Ishikawa (cell line): ENCODE measurements around the gene SMARCD1.

ENCODE experiments used
- CEBPB ChIP-seq: IDR thresholded peaks from 2 replicates; pipeline ENCODE4 v1.6.1; 2012
- CREB1 ChIP-seq: IDR thresholded peaks from 2 replicates; pipeline ENCODE4 v1.6.1; 2012; ENCODE audit warnings: low read depth
- EGR1 ChIP-seq: IDR thresholded peaks from 2 replicates; pipeline ENCODE4 v1.6.1; 2012
- EP300 ChIP-seq: IDR thresholded peaks from 2 replicates; pipeline ENCODE4 v1.6.1; 2012; ENCODE audit warnings: borderline replicate concordance
- FOXM1 ChIP-seq: IDR thresholded peaks from 2 replicates; pipeline ENCODE4 v1.6.1; 2012; ENCODE audit warnings: low read depth, borderline replicate concordance
- NFIC ChIP-seq: IDR thresholded peaks from 2 replicates; pipeline ENCODE4 v1.6.1; 2012
- RAD21 ChIP-seq: IDR thresholded peaks from 2 replicates; pipeline ENCODE4 v1.6.1; 2012; ENCODE audit warnings: low read depth
- TAF1 ChIP-seq: IDR thresholded peaks from 2 replicates; pipeline ENCODE4 v1.6.1; 2012; ENCODE audit warnings: low read depth, mild to moderate bottlenecking
- TCF12 ChIP-seq: IDR thresholded peaks from 2 replicates; pipeline ENCODE4 v1.6.1; 2012; ENCODE audit warnings: low read depth
- TEAD4 ChIP-seq: IDR thresholded peaks from 2 replicates; pipeline ENCODE4 v1.6.1; 2012
- YY1 ChIP-seq: IDR thresholded peaks from 2 replicates; pipeline ENCODE4 v1.6.1; 2012; ENCODE audit warnings: low read depth
- ZBTB7A ChIP-seq: IDR thresholded peaks from 2 replicates; pipeline ENCODE4 v1.6.1; 2012; ENCODE audit warnings: low read depth
- TF ChIP-seq, protein P1 (sequence below): IDR thresholded peaks from 2 replicates; pipeline ENCODE4 v1.6.1; 2012
- TF ChIP-seq, protein P2 (sequence below): IDR thresholded peaks from 2 replicates; pipeline ENCODE4 v1.6.1; 2012
- TF ChIP-seq, protein P3 (sequence below): IDR thresholded peaks from 2 replicates; pipeline ENCODE4 v1.6.1; 2012; ENCODE audit warnings: low read depth, mild to moderate bottlenecking

SMARCD1 gene

DNA sequence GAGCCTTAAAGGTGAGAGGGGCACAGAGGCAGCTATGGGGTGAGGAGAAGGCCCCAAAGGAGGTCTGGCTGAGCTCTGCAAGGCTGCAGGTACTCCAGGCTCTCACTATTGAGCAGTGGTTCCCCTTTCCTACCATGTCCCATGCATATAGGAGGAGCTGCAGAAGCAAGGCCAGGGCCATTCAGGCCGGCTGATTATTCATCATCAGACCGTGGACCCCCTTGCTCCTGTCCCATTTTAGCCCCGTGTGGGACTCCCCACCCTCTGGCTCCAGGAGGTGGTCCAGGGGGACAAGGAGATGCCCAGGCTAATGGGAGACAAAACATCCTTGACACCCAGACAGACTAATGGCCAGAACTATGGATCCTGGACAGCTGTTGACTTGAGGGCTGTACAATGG lies 21.8 kb downstream of the SMARCD1 start:
- TF ChIP-seq ZBTB7A, result no peak
- TF ChIP-seq, protein P1, sequence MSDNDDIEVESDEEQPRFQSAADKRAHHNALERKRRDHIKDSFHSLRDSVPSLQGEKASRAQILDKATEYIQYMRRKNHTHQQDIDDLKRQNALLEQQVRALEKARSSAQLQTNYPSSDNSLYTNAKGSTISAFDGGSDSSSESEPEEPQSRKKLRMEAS, result no peak
- no peak for TF ChIP-seq EGR1
- no peak for TF ChIP-seq YY1
- no peak for TF ChIP-seq EP300

DNA sequence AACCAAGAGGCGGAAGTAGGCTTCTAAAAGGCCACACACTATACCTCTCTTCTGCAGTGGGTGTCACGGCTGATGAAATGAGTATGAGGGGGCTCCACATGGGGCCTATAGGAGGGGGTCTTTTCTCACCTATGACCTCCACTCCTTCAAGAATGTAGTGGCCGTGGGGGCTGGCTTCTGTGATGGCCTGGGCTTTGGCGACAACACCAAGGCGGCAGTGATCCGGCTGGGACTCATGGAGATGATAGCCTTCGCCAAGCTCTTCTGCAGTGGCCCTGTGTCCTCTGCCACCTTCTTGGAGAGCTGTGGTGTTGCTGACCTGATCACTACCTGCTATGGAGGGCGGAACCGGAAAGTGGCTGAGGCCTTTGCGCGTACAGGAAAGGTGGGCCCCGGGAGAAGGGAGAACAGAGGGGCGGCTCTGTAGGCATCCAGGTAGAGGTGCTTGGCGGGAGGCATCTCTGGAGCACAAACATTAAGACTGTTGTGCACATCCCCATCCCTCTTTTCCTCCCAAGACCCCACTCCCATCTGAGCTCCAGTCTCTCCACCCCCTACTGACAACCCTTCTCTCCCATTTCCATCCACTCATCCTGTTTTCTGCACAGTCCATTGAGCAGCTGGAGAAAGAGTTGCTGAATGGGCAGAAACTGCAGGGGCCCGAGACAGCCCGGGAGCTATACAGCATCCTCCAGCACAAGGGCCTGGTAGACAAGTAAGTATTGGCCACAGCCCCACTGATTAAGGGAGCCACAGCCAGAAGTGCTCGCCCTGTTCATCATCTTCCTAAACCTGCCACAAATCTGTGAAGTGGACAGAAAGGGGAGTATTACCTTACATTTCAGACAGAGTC lies 22.5 kb downstream of the SMARCD1 start:
- TF ChIP-seq CEBPB (no peak), EGR1 (no peak), EP300 (no peak), TCF12 (no peak), CREB1 (no peak), ZBTB7A (no peak), YY1 (no peak), RAD21 (no peak)
- TF ChIP-seq, protein P1, result no peak
- TF ChIP-seq, protein P2, sequence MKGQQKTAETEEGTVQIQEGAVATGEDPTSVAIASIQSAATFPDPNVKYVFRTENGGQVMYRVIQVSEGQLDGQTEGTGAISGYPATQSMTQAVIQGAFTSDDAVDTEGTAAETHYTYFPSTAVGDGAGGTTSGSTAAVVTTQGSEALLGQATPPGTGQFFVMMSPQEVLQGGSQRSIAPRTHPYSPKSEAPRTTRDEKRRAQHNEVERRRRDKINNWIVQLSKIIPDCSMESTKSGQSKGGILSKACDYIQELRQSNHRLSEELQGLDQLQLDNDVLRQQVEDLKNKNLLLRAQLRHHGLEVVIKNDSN, result no peak

DNA sequence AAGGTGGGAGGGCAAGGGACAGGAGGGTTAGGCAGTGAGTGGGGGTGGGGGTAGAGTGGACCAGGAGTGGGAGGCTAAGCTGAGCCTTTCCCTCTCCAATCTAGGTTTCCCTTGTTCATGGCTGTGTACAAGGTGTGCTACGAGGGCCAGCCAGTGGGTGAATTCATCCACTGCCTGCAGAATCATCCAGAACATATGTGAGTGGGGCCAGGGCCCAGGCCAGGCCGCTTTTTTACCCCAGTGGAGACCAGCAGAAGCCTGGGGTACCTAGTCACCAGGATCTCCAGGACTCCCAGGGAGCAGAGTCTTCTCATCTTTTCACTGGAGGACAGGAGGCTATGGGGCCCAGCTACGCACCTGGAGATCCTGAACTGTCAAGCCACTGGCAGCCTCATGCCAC lies 24.2 kb downstream of the SMARCD1 start:
- TF ChIP-seq CEBPB (no peak), EGR1 (no peak), TCF12 (no peak), EP300 (no peak), CREB1 (no peak), RAD21 (no peak), TAF1 (no peak), YY1 (no peak), ZBTB7A (no peak), NFIC (no peak), FOXM1 (no peak), TEAD4 (no peak)
- TF ChIP-seq, protein P2, result no peak
- TF ChIP-seq, protein P3, sequence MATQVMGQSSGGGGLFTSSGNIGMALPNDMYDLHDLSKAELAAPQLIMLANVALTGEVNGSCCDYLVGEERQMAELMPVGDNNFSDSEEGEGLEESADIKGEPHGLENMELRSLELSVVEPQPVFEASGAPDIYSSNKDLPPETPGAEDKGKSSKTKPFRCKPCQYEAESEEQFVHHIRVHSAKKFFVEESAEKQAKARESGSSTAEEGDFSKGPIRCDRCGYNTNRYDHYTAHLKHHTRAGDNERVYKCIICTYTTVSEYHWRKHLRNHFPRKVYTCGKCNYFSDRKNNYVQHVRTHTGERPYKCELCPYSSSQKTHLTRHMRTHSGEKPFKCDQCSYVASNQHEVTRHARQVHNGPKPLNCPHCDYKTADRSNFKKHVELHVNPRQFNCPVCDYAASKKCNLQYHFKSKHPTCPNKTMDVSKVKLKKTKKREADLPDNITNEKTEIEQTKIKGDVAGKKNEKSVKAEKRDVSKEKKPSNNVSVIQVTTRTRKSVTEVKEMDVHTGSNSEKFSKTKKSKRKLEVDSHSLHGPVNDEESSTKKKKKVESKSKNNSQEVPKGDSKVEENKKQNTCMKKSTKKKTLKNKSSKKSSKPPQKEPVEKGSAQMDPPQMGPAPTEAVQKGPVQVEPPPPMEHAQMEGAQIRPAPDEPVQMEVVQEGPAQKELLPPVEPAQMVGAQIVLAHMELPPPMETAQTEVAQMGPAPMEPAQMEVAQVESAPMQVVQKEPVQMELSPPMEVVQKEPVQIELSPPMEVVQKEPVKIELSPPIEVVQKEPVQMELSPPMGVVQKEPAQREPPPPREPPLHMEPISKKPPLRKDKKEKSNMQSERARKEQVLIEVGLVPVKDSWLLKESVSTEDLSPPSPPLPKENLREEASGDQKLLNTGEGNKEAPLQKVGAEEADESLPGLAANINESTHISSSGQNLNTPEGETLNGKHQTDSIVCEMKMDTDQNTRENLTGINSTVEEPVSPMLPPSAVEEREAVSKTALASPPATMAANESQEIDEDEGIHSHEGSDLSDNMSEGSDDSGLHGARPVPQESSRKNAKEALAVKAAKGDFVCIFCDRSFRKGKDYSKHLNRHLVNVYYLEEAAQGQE, result no peak
- TF ChIP-seq, protein P1, result no peak

DNA sequence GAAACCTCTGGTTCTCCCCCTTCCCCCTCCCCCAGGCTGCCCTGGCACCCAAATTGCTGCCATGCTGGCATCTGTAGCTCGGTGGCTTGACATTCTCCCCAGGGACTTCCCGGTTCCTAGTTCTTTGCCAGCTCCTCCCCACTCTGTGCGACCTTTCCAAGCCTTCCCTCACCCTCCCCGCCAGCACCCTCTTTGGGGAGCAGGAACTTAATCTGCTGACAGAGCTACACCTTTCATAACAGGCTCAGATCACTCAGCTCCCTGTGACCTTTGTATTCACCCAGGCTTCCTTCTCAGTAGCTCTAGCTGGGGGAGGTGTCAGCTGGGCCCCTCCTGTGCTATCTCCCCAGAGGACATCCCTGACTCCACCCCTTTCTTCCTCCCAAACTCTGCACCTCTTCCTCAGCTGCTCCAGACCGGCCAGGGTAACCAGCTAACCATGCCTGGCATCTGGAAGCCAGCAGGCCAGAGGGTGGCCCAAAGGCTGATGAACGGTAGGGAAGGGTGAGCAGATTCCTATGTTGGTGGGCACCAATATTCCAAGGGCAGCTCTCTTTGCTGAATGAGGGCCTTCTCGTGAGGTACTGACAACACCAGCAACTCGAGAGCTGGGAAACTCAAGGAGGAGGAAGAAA lies 25.1 kb downstream of the SMARCD1 start:
- TF ChIP-seq CEBPB (no peak), FOXM1 (no peak)

DNA sequence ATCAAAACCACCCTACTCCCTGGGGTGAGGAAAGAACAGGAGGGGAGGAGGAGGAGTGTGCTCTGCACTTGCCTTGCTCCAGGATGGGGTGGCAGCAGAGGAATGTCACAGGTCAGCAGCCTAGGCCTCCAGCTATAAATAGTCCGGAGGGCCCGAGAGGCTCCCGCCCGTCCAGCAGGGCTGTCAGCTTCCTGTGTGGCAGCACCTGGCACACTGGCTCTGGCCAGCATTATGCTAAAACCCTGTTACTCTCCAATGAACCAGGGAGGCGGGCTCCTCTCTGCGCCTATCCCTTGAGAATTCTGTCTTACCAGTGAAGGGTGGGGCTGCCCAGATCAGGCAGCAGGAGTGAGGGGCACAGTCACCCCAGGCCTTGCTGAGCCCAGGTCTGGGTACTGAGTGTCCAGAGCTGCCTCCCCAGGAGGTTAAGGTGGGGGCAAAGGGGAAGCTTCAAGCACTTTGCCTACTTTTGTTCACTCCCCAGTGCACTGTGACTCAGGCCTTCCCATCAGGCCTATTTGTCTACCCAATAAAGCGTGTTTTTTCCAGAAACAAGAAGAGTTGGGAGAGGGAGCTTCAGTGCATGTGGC lies 25.7 kb downstream of the SMARCD1 start:
- TF ChIP-seq ZBTB7A, result no peak
- TF ChIP-seq TEAD4, result peak; percentile 58
- TF ChIP-seq TAF1, result 0 out of 2 replicates have a peak, but pooled peaks have one; percentile 16
- TF ChIP-seq YY1, result no peak
- TF ChIP-seq CEBPB, result no peak
- no peak for TF ChIP-seq FOXM1
- no peak; the same call in 1 of the 2 replicates for TF ChIP-seq RAD21
- no peak for TF ChIP-seq CREB1
- TF ChIP-seq, protein P1, result no peak
- TF ChIP-seq EP300, result no peak
- TF ChIP-seq EGR1, result no peak
- TF ChIP-seq, protein P3, result no peak
